Tibial nerve (tissue), 4 donors: ENCODE measurements around the gene VWA8.

Experiments
- EP300 ChIP-seq, 2 donors: sonication (generic); formaldehyde crosslinking; IDR thresholded peaks; one replicate each; pipeline ENCODE4 v1.6.1; 2017; ENCODE audit warnings: antibody characterized with exemption in 2 of 2, mild to moderate bottlenecking in 1 of 2
- TF ChIP-seq, protein P1 (sequence below), 5 experiments: fragments of 200-600 bp in 3 of 5; fragments of 450-650 bp in 2 of 5; sonication (generic) in 3 of 5; IDR thresholded peaks; one replicate each; pipeline ENCODE4 v1.5.1; 2016 to 2019; ENCODE audit warnings: antibody characterized with exemption in 5 of 5, mild to moderate bottlenecking in 3 of 5, moderate library complexity in 2 of 5

DNA sequence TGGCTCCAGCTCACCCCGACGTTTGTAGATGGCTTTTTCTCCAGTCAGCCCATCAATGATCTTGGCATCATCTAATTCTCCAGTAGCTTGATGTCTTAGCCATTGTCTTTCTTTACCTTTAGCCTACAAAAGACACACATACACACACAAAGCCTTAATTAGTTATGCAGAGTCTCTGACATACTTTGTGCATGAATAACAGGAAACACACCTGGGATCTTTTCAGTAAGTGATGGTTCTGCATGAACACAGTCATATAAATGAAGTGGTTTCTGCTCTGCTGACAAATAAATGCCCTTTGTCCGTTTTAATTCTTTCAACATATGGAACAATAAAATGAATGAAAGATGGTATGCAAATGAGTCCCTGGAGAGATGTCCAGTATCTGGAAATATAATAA lies 370.3 kb downstream of the VWA8 start:
- no peak for TF ChIP-seq EP300 (IDR thresholded peaks at IDR 0.05)
- TF ChIP-seq, protein P1, sequence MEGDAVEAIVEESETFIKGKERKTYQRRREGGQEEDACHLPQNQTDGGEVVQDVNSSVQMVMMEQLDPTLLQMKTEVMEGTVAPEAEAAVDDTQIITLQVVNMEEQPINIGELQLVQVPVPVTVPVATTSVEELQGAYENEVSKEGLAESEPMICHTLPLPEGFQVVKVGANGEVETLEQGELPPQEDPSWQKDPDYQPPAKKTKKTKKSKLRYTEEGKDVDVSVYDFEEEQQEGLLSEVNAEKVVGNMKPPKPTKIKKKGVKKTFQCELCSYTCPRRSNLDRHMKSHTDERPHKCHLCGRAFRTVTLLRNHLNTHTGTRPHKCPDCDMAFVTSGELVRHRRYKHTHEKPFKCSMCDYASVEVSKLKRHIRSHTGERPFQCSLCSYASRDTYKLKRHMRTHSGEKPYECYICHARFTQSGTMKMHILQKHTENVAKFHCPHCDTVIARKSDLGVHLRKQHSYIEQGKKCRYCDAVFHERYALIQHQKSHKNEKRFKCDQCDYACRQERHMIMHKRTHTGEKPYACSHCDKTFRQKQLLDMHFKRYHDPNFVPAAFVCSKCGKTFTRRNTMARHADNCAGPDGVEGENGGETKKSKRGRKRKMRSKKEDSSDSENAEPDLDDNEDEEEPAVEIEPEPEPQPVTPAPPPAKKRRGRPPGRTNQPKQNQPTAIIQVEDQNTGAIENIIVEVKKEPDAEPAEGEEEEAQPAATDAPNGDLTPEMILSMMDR (IDR thresholded peaks at IDR 0.05) = no peak
